Measurements from ENCODE around the gene GDF2.

The GDF2 gene

GRCh38 chr10:47331491-47331890, 9.2 kb downstream of the GDF2 start:
- Histone ChIP-seq H3K9me3 (ENCODE audit: low read depth, low read length) (no peaks in the 10 kb centered on the region), H3K27ac (no peak overlapping the region), H3K4me3 (no peak overlapping the region), H3K9ac (ENCODE audit: insufficient read length) (no peak overlapping the region), H3K36me3 (ENCODE audit: insufficient read depth, low read length) (no peaks in the 10 kb centered on the region)
- no peak for DNase-seq (ENCODE audit: low read depth, low spot score)
- TF ChIP-seq FOXP2 (optimal IDR thresholded peaks at IDR 0.05; ENCODE audit: control extremely low read depth, extremely low read length, insufficient read depth): no peak
- TF ChIP-seq EZH2 (IDR thresholded peaks at IDR 0.05): no peak
- no peak for TF ChIP-seq POLR2AphosphoS5 (IDR thresholded peaks at IDR 0.05; ENCODE audit: borderline replicate concordance, low read depth, low read length)

DNA sequence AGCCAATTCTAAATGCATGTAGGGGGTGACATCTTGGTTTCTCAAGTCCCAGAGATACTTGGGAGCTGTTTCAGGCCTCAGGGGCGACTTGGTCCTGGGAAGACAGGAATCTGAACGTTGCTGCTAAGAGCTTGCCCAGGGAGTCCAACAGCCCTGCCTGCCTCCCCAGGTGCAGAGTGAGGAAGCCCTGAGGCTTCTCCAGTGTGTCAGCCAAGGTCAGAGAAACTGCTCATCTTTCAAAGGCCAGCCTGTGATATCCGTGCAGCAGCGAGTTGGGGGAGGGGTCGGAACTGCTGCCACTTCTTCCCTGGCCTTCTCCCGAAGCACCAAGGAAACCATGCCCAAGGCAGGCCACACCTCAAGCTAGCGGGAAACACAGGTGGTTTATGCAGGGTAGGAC, 9.7 kb downstream of the GDF2 start:
- Histone ChIP-seq H3K36me3 (ENCODE audit: insufficient read depth, low read length) (no peaks in the 10 kb centered on the region), H3K27ac (no peak overlapping the region), H3K4me3 (no peak overlapping the region), H3K9me3 (ENCODE audit: low read depth, low read length) (no peaks in the 10 kb centered on the region), H3K9ac (ENCODE audit: insufficient read length) (no peak overlapping the region)
- DNase-seq (ENCODE audit: low read depth, low spot score): no peak
- TF ChIP-seq POLR2AphosphoS5 (IDR thresholded peaks at IDR 0.05; ENCODE audit: borderline replicate concordance, low read depth, low read length) (no peak), EZH2 (IDR thresholded peaks at IDR 0.05) (no peak), FOXP2 (optimal IDR thresholded peaks at IDR 0.05; ENCODE audit: control extremely low read depth, extremely low read length, insufficient read depth) (no peak)

DNA sequence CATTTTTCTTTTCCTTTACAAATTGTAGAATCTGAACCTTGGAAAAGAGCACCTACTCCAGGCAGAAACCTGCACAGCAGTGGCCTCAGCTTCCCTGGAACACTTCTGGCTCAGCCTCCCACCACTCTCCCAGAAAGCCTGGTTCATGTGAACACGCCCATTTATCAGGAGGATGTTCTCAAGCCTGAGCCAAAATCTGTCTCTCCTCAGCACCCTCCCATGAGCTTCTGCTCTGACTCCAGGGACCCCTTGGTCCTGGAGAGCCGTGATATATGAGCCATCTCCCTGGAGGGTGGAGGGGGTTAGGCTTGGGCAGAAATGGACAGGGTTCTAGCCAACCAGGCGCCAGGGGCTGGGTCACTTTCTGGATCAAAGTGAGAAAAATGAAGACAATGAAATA, 10.1 kb downstream of the GDF2 start:
- Histone ChIP-seq H3K36me3 (ENCODE audit: insufficient read depth, low read length) (no peaks in the 10 kb centered on the region), H3K4me3 (no peak overlapping the region), H3K9me3 (ENCODE audit: low read depth, low read length) (no peaks in the 10 kb centered on the region), H3K27ac (no peak overlapping the region), H3K9ac (ENCODE audit: insufficient read length) (no peak overlapping the region)
- DNase-seq (ENCODE audit: low read depth, low spot score): no peak
- TF ChIP-seq EZH2 (IDR thresholded peaks at IDR 0.05): no peak

DNA sequence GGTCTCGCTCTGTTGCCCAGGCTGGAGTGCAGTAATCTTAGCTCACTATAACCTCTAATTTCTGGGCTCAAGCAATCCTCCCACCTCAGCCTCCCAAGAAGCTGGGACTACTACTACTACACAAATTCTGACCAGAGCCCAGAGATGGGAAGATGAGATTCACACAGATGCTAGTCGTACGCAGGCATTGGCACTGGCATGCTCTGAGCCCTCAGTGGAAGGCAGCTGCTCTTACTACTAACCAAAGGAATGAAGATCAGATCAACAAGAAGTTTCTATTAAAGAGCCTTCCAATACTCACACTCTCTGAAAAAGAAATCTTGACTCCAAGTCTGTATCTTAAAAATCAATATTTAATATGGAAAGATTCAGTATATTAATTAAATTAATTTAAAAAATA, 10.7 kb downstream of the GDF2 start:
- Histone ChIP-seq H3K9me3 (ENCODE audit: low read depth, low read length) (no peaks in the 10 kb centered on the region), H3K4me3 (no peak overlapping the region), H3K36me3 (ENCODE audit: insufficient read depth, low read length) (no peaks in the 10 kb centered on the region), H3K9ac (ENCODE audit: insufficient read length) (no peak overlapping the region), H3K27ac (no peak overlapping the region)
- DNase-seq (ENCODE audit: low read depth, low spot score): no peak
- TF ChIP-seq POLR2AphosphoS5 (IDR thresholded peaks at IDR 0.05; ENCODE audit: borderline replicate concordance, low read depth, low read length) (no peak), FOXP2 (optimal IDR thresholded peaks at IDR 0.05; ENCODE audit: control extremely low read depth, extremely low read length, insufficient read depth) (no peak), EZH2 (IDR thresholded peaks at IDR 0.05) (no peak)

GRCh38 chr10:47333532-47333931, 11.3 kb downstream of the GDF2 start:
- Histone ChIP-seq H3K27ac (no peak overlapping the region), H3K9ac (ENCODE audit: insufficient read length) (no peak overlapping the region), H3K4me3 (no peak overlapping the region), H3K9me3 (ENCODE audit: low read depth, low read length) (no peaks in the 10 kb centered on the region), H3K36me3 (ENCODE audit: insufficient read depth, low read length) (no peaks in the 10 kb centered on the region)
- no peak for TF ChIP-seq FOXP2 (optimal IDR thresholded peaks at IDR 0.05; ENCODE audit: control extremely low read depth, extremely low read length, insufficient read depth)
- TF ChIP-seq EZH2 (IDR thresholded peaks at IDR 0.05): no peak
- no peak for TF ChIP-seq POLR2AphosphoS5 (IDR thresholded peaks at IDR 0.05; ENCODE audit: borderline replicate concordance, low read depth, low read length)
- no peak for DNase-seq (ENCODE audit: low read depth, low spot score)

GRCh38 chr10:47334466-47335295, 12.4 kb downstream of the GDF2 start:
- TF ChIP-seq POLR2AphosphoS5 (IDR thresholded peaks at IDR 0.05; ENCODE audit: borderline replicate concordance, low read depth, low read length) (no peak), FOXP2 (optimal IDR thresholded peaks at IDR 0.05; ENCODE audit: control extremely low read depth, extremely low read length, insufficient read depth) (no peak), EZH2 (IDR thresholded peaks at IDR 0.05) (no peak)
- no peaks in the 10 kb centered on the region for H3K9me3 ChIP-seq (ENCODE audit: low read depth, low read length)
- no peak overlapping the region for H3K27ac ChIP-seq
- no peak for DNase-seq (ENCODE audit: low read depth, low spot score)
- H3K9ac ChIP-seq (ENCODE audit: insufficient read length): no peak overlapping the region
- no peaks in the 10 kb centered on the region for H3K36me3 ChIP-seq (ENCODE audit: insufficient read depth, low read length)
- H3K4me3 ChIP-seq: no peak overlapping the region

GRCh38 chr10:47335906-47336305, 13.7 kb downstream of the GDF2 start:
- Histone ChIP-seq H3K9ac (ENCODE audit: insufficient read length) (no peak overlapping the region), H3K36me3 (ENCODE audit: insufficient read depth, low read length) (no peaks in the 10 kb centered on the region), H3K9me3 (ENCODE audit: low read depth, low read length) (no peaks in the 10 kb centered on the region), H3K27ac (no peak overlapping the region), H3K4me3 (no peak overlapping the region)
- DNase-seq (ENCODE audit: low read depth, low spot score): no peak
- TF ChIP-seq FOXP2 (optimal IDR thresholded peaks at IDR 0.05; ENCODE audit: control extremely low read depth, extremely low read length, insufficient read depth) (no peak), POLR2AphosphoS5 (IDR thresholded peaks at IDR 0.05; ENCODE audit: borderline replicate concordance, low read depth, low read length) (no peak), EZH2 (IDR thresholded peaks at IDR 0.05) (no peak)

GRCh38 chr10:47336387-47337134, 14.3 kb downstream of the GDF2 start:
- Histone ChIP-seq H3K9me3 (ENCODE audit: low read depth, low read length) (no peaks in the 10 kb centered on the region), H3K9ac (ENCODE audit: insufficient read length) (no peak overlapping the region), H3K27ac (no peak overlapping the region), H3K4me3 (no peak overlapping the region), H3K36me3 (ENCODE audit: insufficient read depth, low read length) (no peaks in the 10 kb centered on the region)
- no peak for DNase-seq (ENCODE audit: low read depth, low spot score)
- TF ChIP-seq FOXP2 (optimal IDR thresholded peaks at IDR 0.05; ENCODE audit: control extremely low read depth, extremely low read length, insufficient read depth): no peak
- TF ChIP-seq POLR2AphosphoS5 (IDR thresholded peaks at IDR 0.05; ENCODE audit: borderline replicate concordance, low read depth, low read length): no peak
